ENCODE results near the gene HPS3.

- TF ChIP-seq EZH2 (IDR thresholded peaks at IDR 0.05; ENCODE audit: insufficient read depth, poor library complexity, severe bottlenecking) = no peak
- TF ChIP-seq EZH2phosphoT487 (IDR thresholded peaks at IDR 0.05; ENCODE audit: insufficient read depth, low read depth) = no peak
These were observed 14.3 kb upstream of the HPS3 start for GRCh38 chr3:149115114-149115513.
